Stomach (tissue), 4 donors: Measurements from ENCODE around the gene MRPL28.
"Not testable (repeated sequence)": the region's sequence is repeated elsewhere in the genome, so short reads cannot be mapped to it uniquely, and the experiment has no call there.

ENCODE experiments used
- EP300 ChIP-seq: sonication (generic); formaldehyde crosslinking; IDR thresholded peaks from one replicate; pipeline ENCODE4 v1.6.1; 2017; ENCODE audit warnings: antibody characterized with exemption
- POLR2A ChIP-seq, 4 donors: fragments of 450-650 bp; IDR thresholded peaks; one replicate each; pipeline ENCODE4 v1.6.1; 2016; ENCODE audit warnings: antibody characterized with exemption in 4 of 4, control low read depth in 2 of 4, mild to moderate bottlenecking in 1 of 4, moderate library complexity in 1 of 4
- POLR2AphosphoS5 ChIP-seq, 3 donors: sonication (generic); formaldehyde crosslinking; IDR thresholded peaks; one replicate each; pipeline ENCODE4 v1.6.1; 2016; ENCODE audit warnings: antibody characterized with exemption in 3 of 3
- TF ChIP-seq, protein P1 (sequence below), 7 experiments: fragments of 450-650 bp in 4 of 7; fragments of 200-600 bp in 3 of 7; sonication (generic) in 3 of 7; IDR thresholded peaks; one replicate each; pipeline ENCODE4 v1.5.1; 2016 to 2019; ENCODE audit warnings: antibody characterized with exemption in 7 of 7, control low read depth in 2 of 7, mild to moderate bottlenecking in 1 of 7

DNA sequence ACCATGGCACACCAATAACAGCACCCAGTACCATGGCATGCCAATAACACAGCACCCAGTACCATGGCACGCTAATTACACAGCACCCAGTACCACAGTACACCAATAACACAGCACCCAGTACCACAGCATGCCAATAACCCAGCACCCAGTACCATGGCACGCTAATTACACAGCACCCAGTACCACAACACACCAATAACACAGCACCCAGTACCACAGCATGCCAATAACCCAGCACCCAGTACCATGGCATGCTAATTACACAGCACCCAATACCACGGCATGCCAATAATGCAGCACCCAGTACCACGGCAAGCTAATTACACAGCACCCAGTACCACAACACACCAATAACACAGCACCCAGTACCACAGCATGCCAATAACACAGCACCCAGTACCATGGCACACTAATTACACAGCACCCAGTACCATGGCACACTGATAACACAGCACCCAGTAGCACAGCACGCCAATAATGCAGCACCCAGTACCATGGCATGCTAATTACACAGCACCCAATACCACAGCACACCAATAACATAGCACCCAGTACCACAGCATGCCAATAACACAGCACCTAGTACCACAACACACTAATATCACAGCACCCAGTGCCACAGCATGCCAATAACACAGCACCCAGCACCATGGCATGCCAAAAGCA, 36.0 kb downstream of the MRPL28 start:
- not testable (repeated sequence) for TF ChIP-seq POLR2A (IDR thresholded peaks at IDR 0.05); EP300; POLR2AphosphoS5 (IDR thresholded peaks at IDR 0.05)
- TF ChIP-seq, protein P1, sequence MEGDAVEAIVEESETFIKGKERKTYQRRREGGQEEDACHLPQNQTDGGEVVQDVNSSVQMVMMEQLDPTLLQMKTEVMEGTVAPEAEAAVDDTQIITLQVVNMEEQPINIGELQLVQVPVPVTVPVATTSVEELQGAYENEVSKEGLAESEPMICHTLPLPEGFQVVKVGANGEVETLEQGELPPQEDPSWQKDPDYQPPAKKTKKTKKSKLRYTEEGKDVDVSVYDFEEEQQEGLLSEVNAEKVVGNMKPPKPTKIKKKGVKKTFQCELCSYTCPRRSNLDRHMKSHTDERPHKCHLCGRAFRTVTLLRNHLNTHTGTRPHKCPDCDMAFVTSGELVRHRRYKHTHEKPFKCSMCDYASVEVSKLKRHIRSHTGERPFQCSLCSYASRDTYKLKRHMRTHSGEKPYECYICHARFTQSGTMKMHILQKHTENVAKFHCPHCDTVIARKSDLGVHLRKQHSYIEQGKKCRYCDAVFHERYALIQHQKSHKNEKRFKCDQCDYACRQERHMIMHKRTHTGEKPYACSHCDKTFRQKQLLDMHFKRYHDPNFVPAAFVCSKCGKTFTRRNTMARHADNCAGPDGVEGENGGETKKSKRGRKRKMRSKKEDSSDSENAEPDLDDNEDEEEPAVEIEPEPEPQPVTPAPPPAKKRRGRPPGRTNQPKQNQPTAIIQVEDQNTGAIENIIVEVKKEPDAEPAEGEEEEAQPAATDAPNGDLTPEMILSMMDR (IDR thresholded peaks at IDR 0.05) = not testable (repeated sequence)
